NCI-H774 (cell line): ENCODE measurements around the gene GJD4.

Experiments used
- DNase-seq: peaks from one replicate; lab custom pipeline; 2025; lab: John Stamatoyannopoulos, UW

Gene GJD4

GRCh38 chr10:35605191-35605590 lies at the start of gene GJD4:
Gene GJD4 (plus strand): TSS chr10:35605341. CDS start chr10:35605568, 227 bp downstream.
- no peak for DNase-seq

- DNase-seq: no peak
Measured at GRCh38 chr10:35555962-35556930, 48.9 kb upstream of the GJD4 start.

GRCh38 chr10:35558276-35558675 lies 46.9 kb upstream of the GJD4 start:
- no peak for DNase-seq

- no peak for DNase-seq
Measured at GRCh38 chr10:35559416-35559815, 45.7 kb upstream of the GJD4 start.

- DNase-seq: no peak
Measured at GRCh38 chr10:35561715-35562114, 43.4 kb upstream of the GJD4 start.

GRCh38 chr10:35562427-35562826 lies 42.7 kb upstream of the GJD4 start:
- no peak for DNase-seq

- peak; percentile 38 for DNase-seq
Measured at GRCh38 chr10:35563261-35563891, 41.8 kb upstream of the GJD4 start.

GRCh38 chr10:35564341-35564968 lies 40.7 kb upstream of the GJD4 start:
- DNase-seq: no peak

- no peak for DNase-seq
Measured at GRCh38 chr10:35565602-35566081, 39.5 kb upstream of the GJD4 start.

GRCh38 chr10:35567951-35568350 lies 37.2 kb upstream of the GJD4 start:
- no peak for DNase-seq

GRCh38 chr10:35568483-35569015 lies 36.6 kb upstream of the GJD4 start:
- no peak for DNase-seq

- DNase-seq: no peak
Measured at GRCh38 chr10:35569111-35569707, 35.9 kb upstream of the GJD4 start.

- no peak for DNase-seq
Measured at GRCh38 chr10:35569836-35570235, 35.3 kb upstream of the GJD4 start.

- no peak for DNase-seq
Measured at GRCh38 chr10:35570397-35570796, 34.7 kb upstream of the GJD4 start.

- DNase-seq: no peak
Measured at GRCh38 chr10:35572583-35572982, 32.6 kb upstream of the GJD4 start.

- DNase-seq: no peak
Measured at GRCh38 chr10:35573796-35574195, 31.3 kb upstream of the GJD4 start.

GRCh38 chr10:35574924-35575352 lies 30.2 kb upstream of the GJD4 start:
- DNase-seq: no peak

- DNase-seq: no peak
Measured at GRCh38 chr10:35575640-35576039, 29.5 kb upstream of the GJD4 start.

- DNase-seq: no peak
Measured at GRCh38 chr10:35576730-35577129, 28.4 kb upstream of the GJD4 start.

GRCh38 chr10:35577926-35578617 lies 27.1 kb upstream of the GJD4 start:
- DNase-seq: no peak

GRCh38 chr10:35578618-35578956 lies 26.6 kb upstream of the GJD4 start:
- no peak for DNase-seq
